ENCODE measurements around the gene EDEM2.

Gene EDEM2

GRCh38 chr20:35173576-35174192 lies 26.5 kb upstream of the EDEM2 start:
- Histone ChIP-seq H3K9ac (ENCODE audit: low read depth, low read length) (no peak overlapping the region), H3K27me3 (ENCODE audit: insufficient read depth, low read length, poor library complexity) (peaks cover 9% of the 10 kb centered on the region), H2AFZ (ENCODE audit: low read depth, low read length) (no peak overlapping the region), H4K20me1 (ENCODE audit: insufficient read depth, low read length) (0 out of 2 replicates have a peak, but pooled peaks cover 2% of the 10 kb centered on the region), H3K4me1 (ENCODE audit: insufficient read depth, low read length) (peaks cover 6% of the 10 kb centered on the region), H3K9me3 (ENCODE audit: insufficient read depth, low read length, severe bottlenecking) (no peaks in the 10 kb centered on the region), H3K36me3 (ENCODE audit: insufficient read depth, low read length) (no peaks in the 10 kb centered on the region), H3K27ac (ENCODE audit: low read length) (no peak overlapping the region), H3K4me2 (ENCODE audit: insufficient read depth, low read length) (no peak overlapping the region), H3K4me3 (ENCODE audit: low read depth in 1 of 2, low read length in 2 of 2) (no peak overlapping the region), H3K79me2 (ENCODE audit: insufficient read depth, low read length) (no peaks in the 10 kb centered on the region)
- ATAC-seq (ENCODE audit: insufficient read depth, low read depth) (no peak), DNase-seq (no peak)
- no peak for TF ChIP-seq EZH2 (IDR thresholded peaks at IDR 0.05; ENCODE audit: borderline replicate concordance, low read depth, low read length, severe bottlenecking)
- TF ChIP-seq, protein P1, sequence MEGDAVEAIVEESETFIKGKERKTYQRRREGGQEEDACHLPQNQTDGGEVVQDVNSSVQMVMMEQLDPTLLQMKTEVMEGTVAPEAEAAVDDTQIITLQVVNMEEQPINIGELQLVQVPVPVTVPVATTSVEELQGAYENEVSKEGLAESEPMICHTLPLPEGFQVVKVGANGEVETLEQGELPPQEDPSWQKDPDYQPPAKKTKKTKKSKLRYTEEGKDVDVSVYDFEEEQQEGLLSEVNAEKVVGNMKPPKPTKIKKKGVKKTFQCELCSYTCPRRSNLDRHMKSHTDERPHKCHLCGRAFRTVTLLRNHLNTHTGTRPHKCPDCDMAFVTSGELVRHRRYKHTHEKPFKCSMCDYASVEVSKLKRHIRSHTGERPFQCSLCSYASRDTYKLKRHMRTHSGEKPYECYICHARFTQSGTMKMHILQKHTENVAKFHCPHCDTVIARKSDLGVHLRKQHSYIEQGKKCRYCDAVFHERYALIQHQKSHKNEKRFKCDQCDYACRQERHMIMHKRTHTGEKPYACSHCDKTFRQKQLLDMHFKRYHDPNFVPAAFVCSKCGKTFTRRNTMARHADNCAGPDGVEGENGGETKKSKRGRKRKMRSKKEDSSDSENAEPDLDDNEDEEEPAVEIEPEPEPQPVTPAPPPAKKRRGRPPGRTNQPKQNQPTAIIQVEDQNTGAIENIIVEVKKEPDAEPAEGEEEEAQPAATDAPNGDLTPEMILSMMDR (IDR thresholded peaks at IDR 0.05; ENCODE audit: borderline replicate concordance, extremely low read depth, low read length, poor library complexity, severe bottlenecking) = no peak

GRCh38 chr20:35172434-35172806 lies 25.3 kb upstream of the EDEM2 start:
- ATAC-seq (ENCODE audit: insufficient read depth, low read depth) = no peak
- H3K4me3 ChIP-seq (ENCODE audit: low read depth in 1 of 2, low read length in 2 of 2) = no peak overlapping the region
- 0 out of 2 replicates have a peak, but pooled peaks cover 2% of the 10 kb centered on the region for H4K20me1 ChIP-seq (ENCODE audit: insufficient read depth, low read length)
- H3K27me3 ChIP-seq (ENCODE audit: insufficient read depth, low read length, poor library complexity) = peaks cover 9% of the 10 kb centered on the region
- H3K4me1 ChIP-seq (ENCODE audit: insufficient read depth, low read length) = peaks cover 6% of the 10 kb centered on the region
- H3K27ac ChIP-seq (ENCODE audit: low read length) = no peak overlapping the region
- H2AFZ ChIP-seq (ENCODE audit: low read depth, low read length) = peak overlapping the region; percentile 40; the same call in 1 of the 2 replicates
- no peak overlapping the region for H3K9ac ChIP-seq (ENCODE audit: low read depth, low read length)
- H3K9me3 ChIP-seq (ENCODE audit: insufficient read depth, low read length, severe bottlenecking) = no peaks in the 10 kb centered on the region
- TF ChIP-seq, protein P1 (IDR thresholded peaks at IDR 0.05; ENCODE audit: borderline replicate concordance, extremely low read depth, low read length, poor library complexity, severe bottlenecking) = no peak
- TF ChIP-seq EZH2 (IDR thresholded peaks at IDR 0.05; ENCODE audit: borderline replicate concordance, low read depth, low read length, severe bottlenecking) = no peak
- no peaks in the 10 kb centered on the region for H3K36me3 ChIP-seq (ENCODE audit: insufficient read depth, low read length)
- no peak overlapping the region for H3K4me2 ChIP-seq (ENCODE audit: insufficient read depth, low read length)
- H3K79me2 ChIP-seq (ENCODE audit: insufficient read depth, low read length) = no peaks in the 10 kb centered on the region
- DNase-seq = no peak

- DNase-seq (peak; percentile 13), ATAC-seq (ENCODE audit: insufficient read depth, low read depth) (peak; percentile 66)
- Histone ChIP-seq H3K27ac (ENCODE audit: low read length) (no peak within 1 kb of the TSS), H3K79me2 (ENCODE audit: insufficient read depth, low read length) (no peaks in the 10 kb centered on the region), H3K36me3 (ENCODE audit: insufficient read depth, low read length) (no peaks in the 10 kb centered on the region), H3K9ac (ENCODE audit: low read depth, low read length) (no peak within 1 kb of the TSS), H3K4me3 (ENCODE audit: low read depth in 1 of 2, low read length in 2 of 2) (no peak within 1 kb of the TSS), H3K4me2 (ENCODE audit: insufficient read depth, low read length) (peak within 1 kb of the TSS; percentile 40), H2AFZ (ENCODE audit: low read depth, low read length) (peak within 1 kb of the TSS; percentile 40; the same call in 1 of the 2 replicates), H4K20me1 (ENCODE audit: insufficient read depth, low read length) (0 out of 2 replicates have a peak, but pooled peaks cover 2% of the 10 kb centered on the region), H3K9me3 (ENCODE audit: insufficient read depth, low read length, severe bottlenecking) (no peaks in the 10 kb centered on the region), H3K27me3 (ENCODE audit: insufficient read depth, low read length, poor library complexity) (peaks cover 9% of the 10 kb centered on the region), H3K4me1 (ENCODE audit: insufficient read depth, low read length) (peaks cover 6% of the 10 kb centered on the region)
- no peak for TF ChIP-seq EZH2 (IDR thresholded peaks at IDR 0.05; ENCODE audit: borderline replicate concordance, low read depth, low read length, severe bottlenecking)
- TF ChIP-seq, protein P1 (IDR thresholded peaks at IDR 0.05; ENCODE audit: borderline replicate concordance, extremely low read depth, low read length, poor library complexity, severe bottlenecking) = no peak
These were observed 24.8 kb upstream of the EDEM2 start, which contains the start of gene PROCR for GRCh38 chr20:35171753-35172433. PROCR (plus strand) TSS chr20:35172072; CDS start chr20:35172155, 83 bp downstream.
